CD14-positive monocyte (primary cell): Measurements from ENCODE around the gene LBX2. TPM values are rescaled to one million over a fixed set of nuclear protein-coding genes. Genes with fewer than 3 reads are reported as not detected.

Experiments
- DNase-seq, 3 donors: peaks; one replicate each; pipeline ENCODE4 v3.0.0-alpha.2; 2011 to 2022
- H2AFZ ChIP-seq: 2 replicates; pipeline ENCODE4 v1.6.0; 2012; ENCODE audit warnings: mild to moderate bottlenecking, low read depth, low read length, inconsistent platforms; ENCODE audit not compliant: insufficient read depth, poor library complexity, severe bottlenecking
- H3K27ac ChIP-seq, 2 donors: 1 replicate in 1 of 2; 2 replicates in 1 of 2; pipeline ENCODE4 v1.5.1; 2012 to 2013; ENCODE audit warnings: low read length in 2 of 2, control low read depth in 1 of 2, inconsistent platforms in 1 of 2, low read depth in 1 of 2, mild to moderate bottlenecking in 1 of 2
- H3K27me3 ChIP-seq, 2 donors: one replicate each; pipeline versions ENCODE4 v1.6.0 to v1.6.1; 2011 to 2013; ENCODE audit warnings: low read length in 2 of 2; ENCODE audit not compliant: control insufficient read depth in 2 of 2, insufficient read depth in 2 of 2
- H3K36me3 ChIP-seq, 2 donors: replicated peaks in 1 of 2; 1 replicate in 1 of 2; 2 replicates in 1 of 2; pipeline versions ENCODE4 v1.5.1 to v1.6.1; 2012 to 2013; ENCODE audit warnings: low read length in 2 of 2, control low read depth in 1 of 2, inconsistent platforms in 1 of 2, mild to moderate bottlenecking in 1 of 2; ENCODE audit not compliant: insufficient read depth in 2 of 2, control insufficient read depth in 1 of 2
- H3K4me1 ChIP-seq, 2 donors: 1 replicate in 1 of 2; 2 replicates in 1 of 2; pipeline versions ENCODE4 v1.5.1 to v1.6.1; 2012 to 2013; ENCODE audit warnings: low read length in 2 of 2, control low read depth in 1 of 2, inconsistent platforms in 1 of 2, mild to moderate bottlenecking in 1 of 2, moderate library complexity in 1 of 2; ENCODE audit not compliant: insufficient read depth in 2 of 2, control insufficient read depth in 1 of 2
- H3K4me2 ChIP-seq: replicated peaks from 2 replicates; pipeline ENCODE3; 2012; ENCODE audit warnings: low read length, moderate library complexity, mild to moderate bottlenecking; ENCODE audit not compliant: poor library complexity, severe bottlenecking; ENCODE audit errors: extremely low read depth
- H3K4me3 ChIP-seq, 3 experiments: fragments of 200-600 bp in 1 of 3; sonication (generic) in 1 of 3; replicated peaks in 1 of 3; 1 replicate in 2 of 3; 2 replicates in 1 of 3; pipeline ENCODE4 v1.5.1; 2011 to 2013; ENCODE audit warnings: low read length in 3 of 3, mild to moderate bottlenecking in 3 of 3, control low read depth in 2 of 3, low read depth in 2 of 3, inconsistent platforms in 1 of 3, moderate library complexity in 1 of 3
- H3K79me2 ChIP-seq: 2 replicates; pipeline ENCODE4 v1.6.0; 2012; ENCODE audit warnings: mild to moderate bottlenecking, control low read depth, inconsistent platforms, low read length, moderate library complexity; ENCODE audit not compliant: insufficient read depth
- H3K9ac ChIP-seq: 2 replicates; pipeline ENCODE4 v1.6.0; 2017; ENCODE audit warnings: low read length, mild to moderate bottlenecking; ENCODE audit not compliant: insufficient read depth, poor library complexity, severe bottlenecking
- H3K9me3 ChIP-seq, 2 donors: replicated peaks in 1 of 2; 1 replicate in 1 of 2; 2 replicates in 1 of 2; pipeline versions ENCODE4 v1.5.1 to v1.6.1; 2012 to 2013; ENCODE audit warnings: low read length in 2 of 2, control low read depth in 1 of 2; ENCODE audit not compliant: control insufficient read depth in 1 of 2, insufficient read depth in 1 of 2
- H4K20me1 ChIP-seq: 2 replicates; pipeline ENCODE4 v1.6.0; 2012; ENCODE audit warnings: mild to moderate bottlenecking, low read length, control low read depth, moderate library complexity; ENCODE audit not compliant: insufficient read depth
- H3K27ac Mint-ChIP-seq, 7 donors: one replicate each; pipeline ENCODE4 v1.8.0; 2020; ENCODE audit warnings: mild to moderate bottlenecking in 7 of 7, mixed read lengths in 7 of 7, moderate library complexity in 6 of 7, inconsistent platforms in 2 of 7
- H3K27me3 Mint-ChIP-seq, 3 donors: one replicate each; pipeline ENCODE4 v1.8.0; 2021 to 2022; ENCODE audit warnings: low read depth in 3 of 3, mild to moderate bottlenecking in 3 of 3, mixed read lengths in 3 of 3, moderate library complexity in 3 of 3, inconsistent platforms in 1 of 3
- H3K36me3 Mint-ChIP-seq, 2 donors: one replicate each; pipeline ENCODE4 v1.8.0; 2020; ENCODE audit warnings: mixed read lengths in 2 of 2, inconsistent platforms in 1 of 2, mild to moderate bottlenecking in 1 of 2
- H3K4me1 Mint-ChIP-seq: one replicate; pipeline ENCODE4 v1.8.0; 2020; ENCODE audit warnings: mild to moderate bottlenecking, mixed read lengths
- H3K4me3 Mint-ChIP-seq, 2 donors: one replicate each; pipeline ENCODE4 v1.8.0; 2020; ENCODE audit warnings: mild to moderate bottlenecking in 2 of 2, mixed read lengths in 2 of 2, moderate library complexity in 1 of 2
- H3K9me3 Mint-ChIP-seq, 7 donors: one replicate each; pipeline ENCODE4 v1.8.0; 2020 to 2022; ENCODE audit warnings: mixed read lengths in 7 of 7, mild to moderate bottlenecking in 6 of 7, moderate library complexity in 6 of 7, inconsistent platforms in 2 of 7
- CTCF ChIP-seq: fragments of 200-600 bp; IDR thresholded peaks from one replicate; pipeline ENCODE4 v1.8.0; 2022; ENCODE audit warnings: antibody characterized with exemption, mild to moderate bottlenecking
- WGBS: methylation state at CpG from one replicate; pipeline ENCODE4 v1.1.5; 2013; ENCODE audit warnings: missing lambda C conversion rate; ENCODE audit not compliant: insufficient coverage; 5-methylcytosine and 5-hydroxymethylcytosine counted together
- intact Hi-C, 2 donors: fragments of 100-400 bp; cut with micrococcal nuclease; formaldehyde crosslinking; loops; one replicate each; pipeline versions ENCODE4 v1.15.0 to v1.15.1; 2023
- polyA plus RNA-seq, 3 donors: library from polyadenylated mRNA; depleted of rRNA in 1 of 3; unstranded in 2 of 3; stranded (reverse) in 1 of 3; fragments of 300-500 nt in 2 of 3; fragments of >200 nt in 1 of 3; fragmentation: Illumina TruSeq in 2 of 3; gene quantifications; 1 replicate in 2 of 3; 2 replicates in 1 of 3; pipeline ENCODE4 v1.2.3, GENCODE V29; 2012 to 2021

Gene LBX2
- polyA plus RNA-seq, 3 donors = 0.46 to 0.76 TPM; not detected in 1

- no peaks in the 10 kb centered on the region for H3K9me3 ChIP-seq
- WGBS = 100% methylated on average over 6 of the region's 10 CpGs
- H3K4me3 Mint-ChIP-seq = no peak overlapping the region
Measured at GRCh38 chr2:74524955-74525716, 25.7 kb upstream of the LBX2 start.

GRCh38 chr2:74524005-74524404 is 24.6 kb upstream of the LBX2 start:
- Histone ChIP-seq H3K9ac (no peak overlapping the region), H3K4me1 (peaks cover 15 to 25% of the 10 kb centered on the region in 2 donors), H3K27ac (no peak overlapping the region), H3K27me3 (peaks cover 9 to 20% of the 10 kb centered on the region in 2 donors), H3K4me2 (no peak overlapping the region), H4K20me1 (peaks cover 24% of the 10 kb centered on the region), H2AFZ (no peak overlapping the region), H3K36me3 (peaks cover 17 to 25% of the 10 kb centered on the region in 2 donors), H3K9me3 (peaks cover 0 to 6% of the 10 kb centered on the region in 2 donors), H3K79me2 (peaks cover 15% of the 10 kb centered on the region), H3K4me3 (no peak overlapping the region)
- Mint-ChIP-seq H3K4me1 (peaks cover 25% of the 10 kb centered on the region), H3K36me3 (peaks cover 24 to 37% of the 10 kb centered on the region in 2 donors), H3K27ac (no peak overlapping the region), H3K9me3 (peaks cover 0 to 11% (median 1%) of the 10 kb centered on the region in 7 donors), H3K4me3 (no peak overlapping the region), H3K27me3 (peaks cover 32 to 35% (median 34%) of the 10 kb centered on the region in 3 donors)
- DNase-seq = no peak
- intact Hi-C loops = no loop called here
- 91% methylated on average over 4 of the region's 9 CpGs for WGBS
- TF ChIP-seq CTCF = no peak

More at GRCh38 chr2:74524955-74525716, 25.7 kb upstream of the LBX2 start:
- Histone ChIP-seq H3K36me3 (peaks cover 17 to 25% of the 10 kb centered on the region in 2 donors), H3K27ac (no peak overlapping the region), H3K4me1 (peaks cover 16 to 29% of the 10 kb centered on the region in 2 donors), H2AFZ (no peak overlapping the region), H3K4me2 (no peak overlapping the region), H4K20me1 (peaks cover 26% of the 10 kb centered on the region), H3K79me2 (peaks cover 25% of the 10 kb centered on the region), H3K27me3 (peaks cover 0 to 9% of the 10 kb centered on the region in 2 donors), H3K9ac (no peak overlapping the region), H3K4me3 (no peak overlapping the region)
- Mint-ChIP-seq H3K36me3 (peaks cover 24 to 37% of the 10 kb centered on the region in 2 donors), H3K4me1 (peaks cover 26% of the 10 kb centered on the region), H3K9me3 (peaks cover 0 to 10% (median 1%) of the 10 kb centered on the region in 7 donors), H3K27ac (no peak overlapping the region), H3K27me3 (peaks cover 21 to 24% (median 23%) of the 10 kb centered on the region in 3 donors)
- no peak for DNase-seq
- intact Hi-C loops = loop anchor here (5.0 kb wide), 2 partner anchors 43 to 68 kb away; partner anchors contain the start of genes INO80B (in 2 of the 2), WBP1 (in 2 of the 2), CCDC142 (in 1 of the 2) and TTC31 (in 1 of the 2)
- TF ChIP-seq CTCF = no peak
